T-helper 1 cell treated with Interleukin-12 subunit alpha and Interleukin-12 subunit beta and Interleukin-4 antibody, amounts not matched to agents 30 ng/mL and 1 ng/mL, for 36 hours (primary cell): Measurements from ENCODE around the gene KIAA1210. TPM values are rescaled to one million over a fixed set of nuclear protein-coding genes. Genes with fewer than 3 reads are reported as not detected.
"Not testable (repeated sequence)": the region's sequence is repeated elsewhere in the genome, so short reads cannot be mapped to it uniquely, and the experiment has no call there.

ENCODE experiments used
- intact Hi-C: fragments of 100-400 bp; cut with micrococcal nuclease; formaldehyde crosslinking; loops from one replicate; pipeline ENCODE4 v1.15.1; 2024
- total RNA-seq: library from RNA; stranded (reverse); gene quantifications from 2 replicates; pipeline ENCODE4 v1.2.3, GENCODE V29; 2022

Gene KIAA1210
- total RNA-seq, 1 donor from 2014 or later, result not detected

DNA sequence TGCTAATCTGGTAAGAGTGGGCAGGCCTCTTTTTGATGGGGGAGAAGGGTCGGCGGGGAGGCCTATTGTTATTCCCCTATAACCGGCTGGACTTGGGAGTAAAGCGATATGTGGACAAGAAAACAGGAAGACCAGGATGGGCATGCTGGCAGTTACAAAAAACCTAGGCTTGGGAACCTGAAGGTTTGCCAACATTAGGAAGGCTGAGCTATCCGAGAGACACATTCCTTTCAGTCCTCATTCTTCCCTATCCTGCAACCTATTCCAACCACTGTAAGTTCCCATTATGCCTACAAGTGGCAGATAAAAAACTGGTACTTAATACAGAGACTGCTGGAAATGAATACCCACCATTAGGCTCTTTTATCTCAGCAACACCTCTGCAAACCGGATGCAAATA, 87.2 kb downstream of the KIAA1210 start:
- intact Hi-C loops, result no loop called here

GRCh38 chrX:119036107-119037029, 91.2 kb downstream of the KIAA1210 start:
- intact Hi-C loops, result no loop called here

DNA sequence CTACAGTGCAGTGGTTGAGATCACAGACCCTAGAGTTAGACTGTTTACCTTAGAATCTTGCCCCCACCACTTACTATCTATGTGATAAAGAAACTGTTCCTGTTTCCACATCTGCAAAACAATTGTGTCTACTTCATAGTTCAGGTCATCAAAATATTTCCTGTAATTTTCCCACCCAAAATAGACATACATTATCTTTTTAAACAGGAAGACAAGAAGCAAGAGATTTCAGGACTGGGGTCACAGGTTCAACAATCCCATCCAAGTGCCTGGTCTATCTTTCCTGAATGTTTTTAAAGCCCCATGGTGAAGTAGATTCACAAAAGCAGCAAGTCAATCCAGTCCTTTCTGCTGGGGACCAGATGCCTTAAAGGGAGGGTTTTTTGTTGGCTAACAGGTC, 96.6 kb downstream of the KIAA1210 start:
- intact Hi-C loops, result no loop called here

DNA sequence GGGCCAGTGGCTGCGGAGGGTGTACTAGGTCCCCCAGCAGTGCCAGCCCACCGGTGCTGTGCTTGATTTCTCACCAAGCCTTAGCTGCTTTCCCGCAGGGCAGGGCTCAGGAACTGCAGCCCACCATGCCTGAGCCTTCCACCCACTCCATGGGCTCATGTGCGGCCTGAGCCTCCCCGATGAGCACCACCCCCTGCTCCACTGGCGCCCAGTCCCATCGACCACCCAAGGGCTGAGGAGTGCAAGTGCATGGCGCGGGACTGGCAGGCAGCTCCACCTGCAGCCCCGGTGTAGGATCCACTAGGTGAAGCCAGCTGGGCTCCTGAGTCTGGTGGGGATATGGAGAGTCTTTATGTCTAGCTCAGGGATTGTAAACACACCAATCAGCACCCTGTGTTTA, 98.0 kb downstream of the KIAA1210 start:
- intact Hi-C loops, result not testable (repeated sequence)

GRCh38 chrX:119028733-119029330, 98.8 kb downstream of the KIAA1210 start:
- intact Hi-C loops, result no loop called here

Other genes with a start within 250 kb of the KIAA1210 start
- 0.17 and 0.32 TPM in 2 replicates for gene LONRF3, start 153.2 kb downstream of the KIAA1210 start, total RNA-seq
- not detected in 2 replicates for gene CT47C1, start 54.8 kb downstream of the KIAA1210 start, total RNA-seq
- 29.9 and 30.0 TPM in 2 replicates for gene PGRMC1, start 108.5 kb upstream of the KIAA1210 start, total RNA-seq